Spleen (tissue), 7 donors: ENCODE measurements around the gene UFC1.

Experiments used
- POLR2AphosphoS5 ChIP-seq, 3 donors: sonication (generic); formaldehyde crosslinking; IDR thresholded peaks; one replicate each; pipeline ENCODE4 v1.5.1; 2017; ENCODE audit warnings: antibody characterized with exemption in 3 of 3
- TF ChIP-seq, protein P1 (sequence below), 11 experiments: fragments of 200-600 bp in 7 of 11; fragments of 450-650 bp in 4 of 11; sonication (generic) in 4 of 11; IDR thresholded peaks in 8 of 11; conservative IDR thresholded peaks in 3 of 11; 1 replicate in 7 of 11; 2 replicates in 4 of 11; pipeline versions ENCODE4 v1.4.0 to v1.8.0; 2016 to 2021; ENCODE audit warnings: antibody characterized with exemption in 11 of 11, inconsistent platforms in 4 of 11, mild to moderate bottlenecking in 1 of 11
- donor health status: DM: no; HTN: no; CAD: no; lungs with moderate emphysema.
- donor health status: DM: no; HTN: no; CAD: no.
- donor health status: DM: no; HTN: no; CAD: no.

DNA sequence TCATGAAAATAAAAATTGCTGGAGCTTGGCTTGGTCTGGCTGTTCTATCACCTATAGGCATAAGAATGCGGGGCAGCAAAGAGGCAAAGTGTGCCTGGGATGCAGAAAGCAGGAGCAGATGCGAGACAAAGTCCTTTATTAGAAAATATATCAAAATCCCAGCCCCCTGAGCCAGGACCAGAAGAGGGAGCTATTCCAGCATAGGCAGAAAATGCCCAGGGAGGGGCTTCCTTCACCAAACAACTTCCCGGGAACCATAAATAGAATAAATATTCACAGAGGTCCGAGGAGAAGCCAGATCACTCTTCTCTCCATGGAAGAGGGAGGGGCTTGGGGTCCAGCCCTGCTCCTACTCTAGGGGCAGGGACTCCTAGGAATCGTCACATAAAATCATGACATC is 17.4 kb downstream of the UFC1 start:
- no peak for TF ChIP-seq POLR2AphosphoS5 (IDR thresholded peaks at IDR 0.05)
- TF ChIP-seq, protein P1, sequence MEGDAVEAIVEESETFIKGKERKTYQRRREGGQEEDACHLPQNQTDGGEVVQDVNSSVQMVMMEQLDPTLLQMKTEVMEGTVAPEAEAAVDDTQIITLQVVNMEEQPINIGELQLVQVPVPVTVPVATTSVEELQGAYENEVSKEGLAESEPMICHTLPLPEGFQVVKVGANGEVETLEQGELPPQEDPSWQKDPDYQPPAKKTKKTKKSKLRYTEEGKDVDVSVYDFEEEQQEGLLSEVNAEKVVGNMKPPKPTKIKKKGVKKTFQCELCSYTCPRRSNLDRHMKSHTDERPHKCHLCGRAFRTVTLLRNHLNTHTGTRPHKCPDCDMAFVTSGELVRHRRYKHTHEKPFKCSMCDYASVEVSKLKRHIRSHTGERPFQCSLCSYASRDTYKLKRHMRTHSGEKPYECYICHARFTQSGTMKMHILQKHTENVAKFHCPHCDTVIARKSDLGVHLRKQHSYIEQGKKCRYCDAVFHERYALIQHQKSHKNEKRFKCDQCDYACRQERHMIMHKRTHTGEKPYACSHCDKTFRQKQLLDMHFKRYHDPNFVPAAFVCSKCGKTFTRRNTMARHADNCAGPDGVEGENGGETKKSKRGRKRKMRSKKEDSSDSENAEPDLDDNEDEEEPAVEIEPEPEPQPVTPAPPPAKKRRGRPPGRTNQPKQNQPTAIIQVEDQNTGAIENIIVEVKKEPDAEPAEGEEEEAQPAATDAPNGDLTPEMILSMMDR (IDR thresholded peaks at IDR 0.05 in 8 of 11, conservative IDR thresholded peaks at IDR 0.05 in 3 of 11) = no peak
